GM18867 (cell line): ENCODE measurements around the gene OLA1.

Experiments
- ATAC-seq: cut with Tn5 transposase; IDR thresholded peaks from one replicate; pipeline ENCODE4 v1.9.1; 2021; ENCODE audit warnings: mild to moderate bottlenecking, moderate library complexity; ENCODE audit not compliant: unreplicated experiment

Gene OLA1

DNA sequence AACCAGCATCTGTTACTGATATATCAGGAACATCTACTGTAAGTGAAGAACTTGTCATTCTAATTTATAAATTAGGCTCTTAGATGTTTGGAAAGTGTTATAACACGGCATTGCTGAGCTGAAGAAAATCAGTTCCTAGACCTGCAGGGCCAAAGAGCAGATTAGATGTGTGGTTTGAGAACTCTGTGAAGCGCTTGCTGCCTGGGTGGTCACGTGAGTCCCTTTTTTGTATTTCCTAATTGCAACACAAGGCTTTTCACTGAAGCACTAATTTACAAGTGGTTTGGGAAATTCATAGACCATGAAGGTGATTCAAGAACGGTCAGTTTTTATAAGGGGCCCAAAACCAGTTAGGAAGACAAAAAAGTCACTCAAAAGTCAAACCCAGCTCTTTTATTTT lies 176.3 kb downstream of the OLA1 start:
- ATAC-seq: peak; percentile 63

DNA sequence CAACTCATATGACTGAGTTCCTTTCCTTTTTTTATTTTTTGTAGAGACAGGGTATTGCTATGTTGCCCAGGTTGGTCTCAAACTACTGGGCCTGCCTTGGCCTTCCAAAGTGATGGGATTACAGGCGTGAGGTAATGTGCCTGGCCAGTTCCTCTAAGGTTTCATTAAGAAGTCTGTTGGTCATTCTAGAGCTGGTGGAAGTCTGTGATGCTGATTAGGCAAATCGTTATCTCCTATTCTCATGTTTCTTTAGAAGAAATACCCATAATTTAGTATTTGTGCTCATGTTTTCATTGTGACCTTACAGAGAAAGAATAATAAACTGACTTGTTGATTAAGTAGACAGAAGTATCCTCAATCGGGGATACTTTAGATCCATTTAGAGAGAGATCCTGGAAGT lies 177.0 kb downstream of the OLA1 start:
- ATAC-seq: no peak

DNA sequence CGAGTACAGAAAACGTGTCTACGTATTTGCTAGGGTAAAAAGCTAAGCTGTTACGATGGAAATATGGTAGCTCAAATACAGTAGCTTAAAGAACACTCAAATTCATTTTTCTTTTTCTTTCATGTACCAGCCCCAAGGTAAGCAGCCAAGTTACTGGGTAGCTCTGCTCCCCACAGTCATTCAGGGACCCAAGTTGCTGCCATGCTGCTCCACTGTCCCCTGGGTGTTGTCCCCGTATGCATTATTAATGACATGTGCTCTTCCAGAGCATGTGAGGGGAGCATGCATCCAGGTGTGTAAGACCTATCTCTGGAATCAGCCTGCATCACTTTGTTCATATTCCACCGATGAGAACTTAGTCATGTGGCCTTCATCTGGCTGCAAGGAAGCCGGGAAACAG lies 178.1 kb downstream of the OLA1 start:
- ATAC-seq: no peak

DNA sequence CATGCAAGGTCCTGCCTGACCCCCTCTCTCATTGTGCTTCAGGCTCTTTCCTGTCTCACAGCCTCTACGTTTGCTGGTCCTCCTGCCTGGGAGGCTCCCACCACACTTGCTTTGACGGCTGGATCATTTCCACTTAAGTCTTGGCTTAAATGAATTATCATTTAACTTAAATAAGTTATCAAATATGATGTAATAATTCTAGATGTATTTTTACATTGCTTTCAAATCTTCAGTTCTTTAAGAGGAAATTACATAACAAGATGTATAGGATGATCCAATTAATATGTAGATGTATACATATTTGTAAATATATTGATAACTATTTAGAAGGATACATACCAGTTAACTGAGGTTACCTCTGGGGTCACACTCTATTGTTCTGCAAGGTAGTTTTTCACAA lies 180.5 kb downstream of the OLA1 start:
- no peak for ATAC-seq

DNA sequence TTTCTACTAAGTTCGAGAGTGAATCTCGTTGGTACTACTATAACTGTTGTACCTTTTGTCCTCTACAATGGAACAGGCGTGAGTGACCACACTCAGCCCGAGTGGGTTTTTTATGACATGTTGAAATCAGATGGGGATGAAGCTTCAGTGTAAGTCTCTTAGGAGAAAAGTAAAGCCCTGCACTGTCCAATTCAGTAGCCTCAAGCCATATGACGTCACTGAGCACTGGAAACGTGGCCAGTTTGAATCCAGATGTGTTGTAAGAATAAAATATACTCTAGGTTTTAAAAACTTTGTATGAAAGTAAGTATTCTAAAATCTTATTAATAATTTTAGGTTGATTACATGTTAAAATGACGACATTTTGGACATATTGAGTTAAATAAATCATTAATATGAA lies 181.5 kb downstream of the OLA1 start:
- no peak for ATAC-seq

DNA sequence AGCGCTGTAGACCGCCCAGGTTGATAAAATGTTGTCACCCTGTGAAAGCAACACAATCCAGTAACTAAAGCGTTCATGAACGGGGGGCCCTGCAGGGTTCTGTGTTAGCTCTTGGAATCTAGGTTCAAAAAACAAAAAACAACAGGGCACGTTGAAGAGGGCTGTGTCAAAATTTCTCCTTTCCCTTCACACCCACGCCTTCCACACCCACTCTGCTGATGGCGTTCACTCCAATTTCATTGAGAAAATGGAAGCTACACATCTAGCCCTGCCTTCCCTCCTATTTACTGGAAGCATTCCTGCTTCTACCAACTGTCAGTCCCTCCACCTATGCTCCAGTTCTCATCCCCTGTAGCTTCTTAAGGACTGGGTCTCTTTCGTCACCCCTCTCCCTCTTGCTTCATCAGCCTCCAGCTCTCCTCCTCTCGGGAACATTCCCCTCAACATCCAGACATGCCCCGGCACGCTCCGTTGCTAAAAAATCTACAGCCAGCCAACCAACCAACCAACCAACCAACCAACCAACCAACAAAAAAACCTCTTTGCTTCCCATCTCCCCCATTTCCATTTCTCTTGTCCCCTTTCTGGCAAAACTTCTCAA lies 184.7 kb downstream of the OLA1 start:
- no peak for ATAC-seq

DNA sequence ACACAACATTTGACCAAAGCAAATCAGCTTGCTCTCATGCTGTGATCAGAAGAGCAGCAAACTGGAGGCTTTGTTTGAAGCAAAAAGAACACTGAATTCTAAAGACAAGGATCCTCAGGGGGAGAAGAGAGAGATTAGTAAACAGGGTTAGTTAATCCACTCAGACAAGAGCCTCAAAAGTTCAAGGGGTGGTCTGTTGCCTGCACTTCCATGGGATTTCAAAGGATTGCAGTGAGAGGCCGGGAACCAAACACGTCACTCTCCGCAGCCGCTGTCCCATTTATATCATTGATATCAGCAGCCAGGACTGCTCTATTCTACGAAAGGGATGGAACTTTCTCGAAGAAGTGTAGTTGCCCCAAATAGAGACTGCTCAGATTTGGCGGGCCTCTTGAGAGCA lies 185.4 kb downstream of the OLA1 start:
- ATAC-seq: no peak

DNA sequence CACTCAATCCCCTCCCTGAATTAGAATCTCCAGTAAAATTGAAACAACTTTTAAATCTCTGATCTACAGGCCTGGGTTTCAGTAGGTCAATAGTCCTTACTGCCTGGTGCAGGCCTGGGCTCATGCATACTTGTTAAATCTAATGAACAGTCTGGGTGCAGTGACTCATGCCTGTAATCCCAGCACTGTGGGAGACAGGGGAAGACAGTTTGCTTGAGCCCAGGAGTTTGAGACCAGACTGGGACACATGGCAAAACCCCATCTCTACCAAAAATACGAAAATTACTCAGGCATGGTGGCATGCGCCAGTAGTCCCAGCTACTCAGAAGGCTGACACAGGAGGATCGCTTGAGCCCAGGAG lies 188.5 kb downstream of the OLA1 start:
- no peak for ATAC-seq

DNA sequence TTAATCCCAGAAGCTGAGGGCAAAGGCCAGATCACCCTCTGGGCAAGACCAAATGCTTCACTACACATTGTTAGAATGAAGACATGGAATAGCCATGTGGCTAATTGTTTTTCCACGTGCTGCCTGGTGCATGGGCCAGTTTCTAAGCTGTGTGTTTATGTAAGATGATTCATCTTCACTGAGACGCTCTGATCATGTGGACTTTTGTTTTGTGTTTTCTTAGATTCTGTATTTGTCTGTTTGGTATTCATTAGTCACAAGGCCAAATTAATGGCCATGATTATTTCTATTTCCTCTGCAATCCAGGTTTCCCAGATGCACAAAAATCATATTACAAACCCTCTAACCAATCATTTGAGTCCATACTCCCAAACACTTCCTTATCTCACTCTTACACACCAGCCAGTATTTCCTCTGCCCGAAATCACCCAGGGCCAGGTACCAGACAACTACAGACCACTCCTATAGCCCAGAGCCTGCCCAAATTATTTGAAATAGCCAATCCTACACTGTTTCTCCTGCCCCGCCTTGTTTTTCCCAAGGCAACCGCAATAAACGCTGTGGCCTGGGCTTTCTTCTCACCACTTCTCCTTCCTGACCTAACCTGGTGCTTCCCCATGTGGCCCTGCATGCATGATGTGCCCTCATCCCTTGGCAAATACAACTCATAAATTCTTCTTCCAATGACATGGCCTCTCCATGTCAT lies 189.0 kb downstream of the OLA1 start:
- ATAC-seq: no peak

DNA sequence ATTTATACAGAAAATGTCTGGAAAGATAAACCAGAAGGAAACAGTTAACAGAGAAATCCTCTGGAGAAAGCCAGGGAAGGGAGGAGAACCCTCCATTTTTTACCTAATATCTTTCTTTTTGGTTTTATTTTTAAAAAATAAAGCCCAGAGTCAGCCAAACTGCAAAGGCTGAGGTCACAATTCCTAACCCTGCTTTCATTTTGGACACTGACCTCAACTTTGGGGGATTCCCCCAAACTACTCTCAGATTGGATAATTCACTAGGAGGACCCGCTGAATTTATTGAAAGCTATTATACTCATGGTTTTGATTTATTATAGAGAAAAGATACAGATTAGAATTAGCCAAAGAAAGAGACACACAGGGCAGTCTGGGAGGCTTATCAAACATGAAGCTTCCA lies 189.9 kb downstream of the OLA1 start:
- no peak for ATAC-seq

DNA sequence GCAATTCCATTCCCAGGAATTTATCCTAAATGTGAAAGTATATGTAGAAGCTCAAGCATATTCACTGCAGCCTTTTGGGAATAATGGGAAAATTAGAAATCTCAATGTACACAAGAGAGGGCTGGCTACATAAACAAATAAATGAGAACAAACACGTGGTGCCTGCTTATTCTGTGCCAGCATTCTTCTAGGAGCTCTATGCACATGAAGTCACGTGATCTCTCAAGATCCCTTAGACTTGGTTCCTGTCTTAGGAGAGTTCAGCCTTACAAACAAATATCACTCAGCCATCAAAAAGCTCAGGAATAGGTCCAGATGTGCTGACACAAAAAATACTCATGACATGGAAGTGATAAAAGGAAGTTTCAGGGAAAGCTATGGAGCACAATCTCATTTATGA lies 190.3 kb downstream of the OLA1 start:
- no peak for ATAC-seq

DNA sequence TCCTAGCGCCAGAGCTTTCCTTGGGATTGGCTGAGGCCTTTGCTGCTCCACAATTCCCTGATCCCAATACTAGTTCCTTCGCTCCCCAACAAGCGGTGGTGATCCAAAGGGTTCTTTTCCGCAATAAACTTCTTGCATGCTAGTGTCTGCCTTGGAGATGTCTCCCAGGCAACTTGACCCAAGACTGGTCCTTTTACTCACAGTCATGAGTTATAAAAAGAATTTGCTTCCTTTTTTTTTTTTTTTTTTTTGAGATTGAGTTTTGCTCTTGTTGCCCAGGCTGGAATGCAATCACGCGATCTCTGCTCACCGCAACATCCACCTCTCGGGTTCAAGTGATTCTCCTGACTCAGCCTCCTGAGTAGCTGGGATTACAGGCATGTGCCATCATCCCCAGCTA lies 193.4 kb downstream of the OLA1 start:
- no peak for ATAC-seq

DNA sequence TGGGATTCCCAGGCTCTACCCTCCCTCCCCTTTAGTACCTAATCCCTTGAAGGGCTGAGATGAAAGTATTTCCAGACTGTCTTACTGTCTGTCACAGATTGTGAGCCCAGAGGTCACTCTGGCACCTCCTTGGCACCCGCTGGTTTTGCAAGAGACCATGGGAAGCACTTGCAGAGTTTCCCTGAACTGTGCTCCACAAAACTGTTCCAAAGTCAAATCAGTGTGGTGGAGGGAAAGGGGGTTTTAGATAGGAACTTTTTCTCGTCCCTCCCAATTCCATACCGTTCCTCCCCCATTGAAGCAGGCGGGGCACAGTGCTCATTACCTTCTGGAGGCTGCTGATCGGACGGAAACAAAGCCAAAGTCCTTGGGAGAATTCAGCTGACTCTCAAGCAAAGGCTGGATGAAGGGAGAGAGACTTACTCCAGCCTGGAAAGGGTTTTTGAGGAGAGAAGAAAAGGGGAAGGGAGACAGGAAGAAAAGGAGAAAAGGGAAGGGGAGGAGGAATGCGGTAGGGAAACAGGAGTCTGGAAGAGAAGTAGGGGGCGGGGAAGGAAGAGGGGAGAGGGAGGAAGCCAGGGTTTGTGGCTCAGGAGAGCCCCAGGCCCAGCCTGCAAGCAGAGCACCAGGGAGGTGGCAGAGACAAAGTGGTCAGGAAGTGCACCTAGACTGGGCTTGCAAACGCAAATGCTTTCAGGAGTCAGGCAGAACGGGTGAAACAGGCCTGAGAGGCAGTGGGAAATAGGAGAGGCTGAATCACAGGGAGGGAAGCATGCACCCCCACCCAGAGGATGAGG lies 194.8 kb downstream of the OLA1 start:
- ATAC-seq: no peak

DNA sequence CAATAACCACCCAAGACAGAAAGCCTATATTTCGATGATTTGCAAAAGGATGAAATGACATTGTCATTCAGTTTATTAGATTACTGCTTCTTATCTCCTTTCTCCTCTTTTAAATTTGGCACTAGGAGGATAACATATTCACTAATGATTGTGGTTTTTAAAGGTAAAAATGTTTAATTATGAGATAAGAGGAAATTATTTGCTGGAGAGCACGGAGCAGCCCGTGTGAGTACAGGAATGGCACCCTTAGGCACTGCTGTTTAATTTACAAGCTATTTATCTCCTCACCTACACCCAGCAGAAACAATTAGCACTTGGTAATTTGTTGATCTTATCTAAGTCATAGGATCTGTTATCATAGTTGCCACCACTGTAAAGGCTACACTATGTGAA lies 195.8 kb downstream of the OLA1 start:
- ATAC-seq: no peak

DNA sequence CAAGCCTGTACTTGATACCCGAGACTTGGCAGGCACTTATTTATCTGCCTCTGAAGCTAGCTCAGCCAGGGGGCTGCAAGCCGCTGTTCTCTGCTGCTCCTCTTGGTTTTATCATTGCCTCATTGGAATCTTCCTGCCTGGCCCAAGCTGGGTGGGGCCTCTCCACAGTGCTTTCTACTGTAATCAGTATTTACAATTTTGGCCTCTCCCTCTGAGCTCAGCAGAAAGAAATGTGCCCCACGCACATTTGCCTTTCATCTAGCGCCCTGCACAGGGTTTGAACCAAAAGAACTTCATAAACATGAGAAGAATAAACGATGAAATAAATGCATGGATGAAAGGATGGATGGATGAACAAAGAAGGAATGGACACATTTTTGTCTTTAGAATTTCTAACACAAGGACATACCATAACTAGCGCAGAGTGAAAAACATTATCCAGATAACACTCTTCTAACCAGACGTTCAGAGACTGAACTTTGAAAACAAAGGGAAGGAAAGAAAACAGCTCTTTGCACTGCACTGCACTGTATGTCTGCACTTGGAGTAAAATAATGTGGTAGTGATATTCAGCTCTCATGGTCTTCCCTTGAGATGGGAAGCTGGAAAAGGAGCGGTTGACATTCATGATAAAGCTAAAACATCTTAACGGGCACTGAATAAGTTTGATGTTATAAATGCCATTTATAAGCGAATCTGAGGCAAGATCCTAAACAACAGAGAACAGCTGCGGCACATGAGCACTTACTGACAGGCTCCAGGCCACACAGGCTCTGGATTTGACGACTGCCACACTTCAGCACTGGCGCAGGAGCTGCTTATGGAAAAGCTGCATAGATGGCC lies 196.4 kb downstream of the OLA1 start:
- ATAC-seq: no peak

DNA sequence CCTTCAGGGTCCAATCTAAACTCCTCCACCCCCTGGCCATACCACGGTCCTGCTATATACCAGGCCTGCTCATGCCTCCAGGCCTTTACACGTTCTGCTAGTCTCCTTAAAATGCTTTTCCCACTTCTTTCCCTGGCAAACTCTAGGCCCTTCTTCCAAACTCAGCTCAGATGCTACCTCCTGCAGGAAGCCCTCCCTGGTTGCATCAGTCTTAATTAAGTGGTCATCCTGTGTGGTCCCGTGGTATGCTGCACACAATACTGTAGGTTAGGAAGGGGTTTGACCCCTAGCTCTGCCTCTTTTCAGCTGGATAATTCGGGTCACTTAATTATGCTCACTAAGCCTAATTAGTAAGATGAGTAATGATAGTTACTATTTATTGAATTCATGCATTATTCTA lies 197.3 kb downstream of the OLA1 start:
- ATAC-seq: no peak

DNA sequence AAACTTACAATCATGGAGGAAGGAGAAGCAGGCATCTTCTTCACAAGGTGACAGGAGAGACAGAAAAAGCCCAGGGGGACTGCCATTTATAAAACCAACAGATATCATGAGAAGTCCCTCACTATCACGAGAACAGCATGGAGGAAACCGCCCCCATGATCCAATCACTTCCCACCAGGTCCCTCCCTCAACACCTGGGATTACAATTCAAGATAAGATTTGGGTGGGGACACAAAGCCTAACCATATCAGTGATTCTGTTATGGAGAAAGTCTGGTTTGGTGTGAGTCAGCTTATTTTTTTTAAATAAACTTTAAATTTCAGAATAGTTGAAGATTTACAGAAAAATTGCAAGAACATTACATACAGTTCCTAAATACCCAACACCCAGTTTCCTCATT lies 198.4 kb downstream of the OLA1 start:
- no peak for ATAC-seq

DNA sequence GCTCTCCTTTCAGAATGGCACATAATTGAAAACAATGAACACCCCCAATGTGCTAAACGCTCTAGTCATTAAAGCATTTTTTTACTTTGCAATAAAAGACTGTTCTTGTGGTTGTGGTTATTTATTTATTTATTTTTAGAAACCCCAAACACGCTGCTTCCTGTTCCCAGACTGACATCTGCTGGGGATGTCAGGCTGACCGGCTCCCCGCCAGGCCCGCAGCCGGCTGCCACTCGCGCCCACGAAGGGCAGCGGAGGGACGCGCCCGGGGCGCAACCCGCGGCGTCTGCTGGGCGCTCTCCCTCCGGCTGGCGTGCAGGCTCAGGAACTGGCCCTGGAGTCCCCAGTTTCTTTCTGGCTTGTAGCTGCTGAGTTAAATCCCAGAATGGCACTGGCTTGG lies 200.1 kb downstream of the OLA1 start:
- ATAC-seq: no peak

DNA sequence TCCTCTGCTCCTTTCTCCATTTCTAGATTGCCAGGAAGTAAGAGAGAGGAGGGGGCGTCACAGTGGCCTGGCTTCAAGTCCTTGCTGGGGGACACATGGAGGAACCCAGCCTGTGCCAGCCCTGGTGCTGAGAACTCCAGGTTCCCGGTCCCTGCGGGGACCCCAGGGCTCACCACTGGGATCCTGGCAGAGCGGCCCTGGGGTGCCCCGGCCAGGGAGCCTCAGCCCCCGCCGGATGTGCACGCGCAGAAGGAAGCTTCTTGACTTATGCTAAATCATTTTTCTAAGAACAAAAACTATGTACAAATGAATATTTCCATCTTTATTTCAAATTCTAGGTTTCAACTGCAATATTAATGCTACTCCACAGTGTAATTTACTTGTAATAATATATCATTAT lies 200.6 kb downstream of the OLA1 start:
- no peak for ATAC-seq

DNA sequence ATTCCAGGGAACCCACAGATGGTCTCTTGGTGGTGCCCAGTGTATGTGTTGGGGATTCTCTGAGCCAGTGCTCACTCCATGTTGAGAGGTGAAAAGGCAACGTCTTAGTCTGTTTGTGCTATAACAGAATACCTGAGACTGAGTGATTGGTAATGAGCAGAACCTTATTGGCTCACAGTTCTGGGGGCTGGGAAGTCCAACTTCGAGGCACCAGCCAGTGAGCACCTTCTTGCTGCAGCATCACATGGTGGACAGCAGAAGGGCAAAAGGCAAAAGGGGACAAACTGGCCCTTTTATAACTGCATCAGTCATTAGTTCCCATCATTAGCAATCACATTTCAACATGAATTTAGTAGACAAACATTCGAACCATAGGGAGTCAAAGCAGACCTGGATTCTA lies 202.2 kb downstream of the OLA1 start:
- ATAC-seq: no peak

DNA sequence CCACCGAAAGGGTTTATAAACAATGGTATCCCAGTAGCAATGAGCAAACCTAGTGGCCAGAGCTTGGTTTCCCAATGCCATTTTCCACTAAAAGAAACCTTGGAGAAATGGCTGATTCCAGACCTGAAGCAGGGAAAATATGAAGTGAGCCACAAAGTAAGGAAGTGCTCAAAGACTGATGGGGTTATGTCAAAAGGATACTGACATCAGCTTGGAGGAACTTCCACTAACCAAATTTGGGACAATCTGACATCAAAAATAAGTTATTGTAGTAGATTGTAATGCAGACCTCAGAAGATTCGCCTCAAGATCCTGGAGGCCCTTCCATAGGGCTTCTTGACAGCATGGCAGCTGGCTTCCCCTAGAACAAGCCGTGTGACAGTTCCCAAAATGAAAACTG lies 203.8 kb downstream of the OLA1 start:
- no peak for ATAC-seq

DNA sequence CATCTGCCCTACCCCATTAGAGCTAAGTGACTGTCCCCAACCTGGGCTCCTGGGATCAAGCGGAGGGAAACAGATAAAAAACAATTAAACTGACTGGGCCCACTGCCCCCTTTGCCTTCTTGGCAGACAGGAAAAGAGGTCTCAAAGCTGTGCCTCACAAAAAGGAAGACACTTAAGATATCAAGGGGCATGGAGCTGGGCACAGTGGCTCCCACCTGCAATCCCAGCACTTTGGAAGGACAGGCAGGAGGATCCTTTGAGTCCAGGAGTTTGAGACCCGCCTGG lies 208.0 kb downstream of the OLA1 start:
- ATAC-seq: no peak
